OCI-LY1 (cell line): ENCODE results near the gene ZBTB5.

Experiments
- EZH2 ChIP-seq: fragments of 200-600 bp; sonication (generic), shearing (Covaris generic); IDR thresholded peaks from 2 replicates; pipeline ENCODE4 v1.8.0; 2017; ENCODE audit warnings: borderline replicate concordance, mixed run types, mild to moderate bottlenecking, antibody characterized with exemption, low read length, moderate library complexity, mixed read lengths
- TF ChIP-seq, protein P1 (sequence below): fragments of 200-600 bp; sonication (generic), shearing (Covaris generic); IDR thresholded peaks from 2 replicates; pipeline ENCODE4 v1.5.1; 2017; ENCODE audit warnings: mild to moderate bottlenecking, antibody characterized with exemption, low read length, moderate library complexity, mixed read lengths

DNA sequence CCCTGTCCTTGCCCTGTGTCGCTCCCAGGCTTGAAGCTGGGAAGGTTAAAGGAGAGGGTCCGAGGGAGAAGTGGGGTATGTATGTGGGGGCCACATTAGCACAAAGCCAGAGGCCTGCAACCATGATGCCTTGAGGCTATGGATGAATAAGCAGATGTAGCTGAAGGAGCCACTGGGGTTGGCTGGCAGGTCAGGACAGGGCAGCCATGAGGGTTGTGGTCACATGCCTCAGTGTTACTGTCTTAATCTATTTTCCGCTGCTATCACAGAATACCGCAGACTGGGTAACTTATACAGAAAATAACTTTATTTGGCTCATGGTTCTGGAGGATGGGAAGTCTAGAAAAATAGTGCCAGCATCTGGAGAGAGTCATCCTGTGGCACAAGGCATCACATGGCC is 51.9 kb downstream of the ZBTB5 start:
- TF ChIP-seq, protein P1, sequence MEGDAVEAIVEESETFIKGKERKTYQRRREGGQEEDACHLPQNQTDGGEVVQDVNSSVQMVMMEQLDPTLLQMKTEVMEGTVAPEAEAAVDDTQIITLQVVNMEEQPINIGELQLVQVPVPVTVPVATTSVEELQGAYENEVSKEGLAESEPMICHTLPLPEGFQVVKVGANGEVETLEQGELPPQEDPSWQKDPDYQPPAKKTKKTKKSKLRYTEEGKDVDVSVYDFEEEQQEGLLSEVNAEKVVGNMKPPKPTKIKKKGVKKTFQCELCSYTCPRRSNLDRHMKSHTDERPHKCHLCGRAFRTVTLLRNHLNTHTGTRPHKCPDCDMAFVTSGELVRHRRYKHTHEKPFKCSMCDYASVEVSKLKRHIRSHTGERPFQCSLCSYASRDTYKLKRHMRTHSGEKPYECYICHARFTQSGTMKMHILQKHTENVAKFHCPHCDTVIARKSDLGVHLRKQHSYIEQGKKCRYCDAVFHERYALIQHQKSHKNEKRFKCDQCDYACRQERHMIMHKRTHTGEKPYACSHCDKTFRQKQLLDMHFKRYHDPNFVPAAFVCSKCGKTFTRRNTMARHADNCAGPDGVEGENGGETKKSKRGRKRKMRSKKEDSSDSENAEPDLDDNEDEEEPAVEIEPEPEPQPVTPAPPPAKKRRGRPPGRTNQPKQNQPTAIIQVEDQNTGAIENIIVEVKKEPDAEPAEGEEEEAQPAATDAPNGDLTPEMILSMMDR, result no peak
- TF ChIP-seq EZH2, result no peak
